ENCODE measurements around the gene SRPX.

GRCh38 chrX:38189431-38190250 is 31.0 kb downstream of the SRPX start:
- TF ChIP-seq CTCF (conservative IDR thresholded peaks at IDR 0.05), result no peak
- no peak for TF ChIP-seq ZFX (IDR thresholded peaks at IDR 0.05)
